ENCODE data around the gene ERICH6.

DNA sequence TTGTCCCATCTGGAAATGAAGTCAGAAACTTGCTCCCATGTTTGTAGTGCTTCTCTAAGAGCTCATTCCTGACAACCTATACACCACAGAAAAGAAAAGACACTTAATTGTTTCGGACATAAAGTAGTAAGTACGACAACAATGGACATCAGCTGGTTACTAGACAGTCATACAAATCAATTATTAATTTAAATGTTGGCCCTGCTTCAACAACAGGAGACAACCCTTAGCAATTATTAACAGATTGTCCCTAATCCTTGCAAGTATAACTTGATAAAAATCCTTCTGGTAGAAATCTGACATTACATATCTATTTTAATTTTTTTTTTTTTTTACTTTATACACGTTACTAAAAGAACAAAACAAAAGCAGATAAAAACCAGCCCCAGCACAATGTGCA is 29.8 kb downstream of the ERICH6 start:
- TF ChIP-seq, protein P1, sequence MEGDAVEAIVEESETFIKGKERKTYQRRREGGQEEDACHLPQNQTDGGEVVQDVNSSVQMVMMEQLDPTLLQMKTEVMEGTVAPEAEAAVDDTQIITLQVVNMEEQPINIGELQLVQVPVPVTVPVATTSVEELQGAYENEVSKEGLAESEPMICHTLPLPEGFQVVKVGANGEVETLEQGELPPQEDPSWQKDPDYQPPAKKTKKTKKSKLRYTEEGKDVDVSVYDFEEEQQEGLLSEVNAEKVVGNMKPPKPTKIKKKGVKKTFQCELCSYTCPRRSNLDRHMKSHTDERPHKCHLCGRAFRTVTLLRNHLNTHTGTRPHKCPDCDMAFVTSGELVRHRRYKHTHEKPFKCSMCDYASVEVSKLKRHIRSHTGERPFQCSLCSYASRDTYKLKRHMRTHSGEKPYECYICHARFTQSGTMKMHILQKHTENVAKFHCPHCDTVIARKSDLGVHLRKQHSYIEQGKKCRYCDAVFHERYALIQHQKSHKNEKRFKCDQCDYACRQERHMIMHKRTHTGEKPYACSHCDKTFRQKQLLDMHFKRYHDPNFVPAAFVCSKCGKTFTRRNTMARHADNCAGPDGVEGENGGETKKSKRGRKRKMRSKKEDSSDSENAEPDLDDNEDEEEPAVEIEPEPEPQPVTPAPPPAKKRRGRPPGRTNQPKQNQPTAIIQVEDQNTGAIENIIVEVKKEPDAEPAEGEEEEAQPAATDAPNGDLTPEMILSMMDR (tag by site-specific recombination; IDR thresholded peaks at IDR 0.05), result no peak
- TF ChIP-seq KLF1 (tag by site-specific recombination; IDR thresholded peaks at IDR 0.05), result no peak
- TF ChIP-seq ZSCAN30 (tag by site-specific recombination; IDR thresholded peaks at IDR 0.05), result no peak
- TF ChIP-seq, protein P2, sequence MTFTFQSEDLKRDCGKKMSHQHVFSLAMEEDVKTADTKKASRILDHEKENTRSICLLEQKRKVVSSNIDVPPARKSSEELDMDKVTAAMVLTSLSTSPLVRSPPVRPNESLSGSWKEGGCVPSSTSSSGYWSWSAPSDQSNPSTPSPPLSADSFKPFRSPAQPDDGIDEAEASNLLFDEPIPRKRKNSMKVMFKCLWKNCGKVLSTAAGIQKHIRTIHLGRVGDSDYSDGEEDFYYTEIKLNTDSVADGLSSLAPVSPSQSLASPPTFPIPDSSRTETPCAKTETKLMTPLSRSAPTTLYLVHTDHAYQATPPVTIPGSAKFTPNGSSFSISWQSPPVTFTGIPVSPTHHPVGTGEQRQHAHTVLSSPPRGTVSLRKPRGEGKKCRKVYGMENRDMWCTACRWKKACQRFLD (tag by site-specific recombination; IDR thresholded peaks at IDR 0.05), result no peak
- no peak for TF ChIP-seq ZNF121 (tag by site-specific recombination; IDR thresholded peaks at IDR 0.05)
- TF ChIP-seq ZNF350 (tag by site-specific recombination; IDR thresholded peaks at IDR 0.05), result no peak
- TF ChIP-seq ZNF555 (tag by site-specific recombination; conservative IDR thresholded peaks at IDR 0.05), result no peak
